GM19397 (cell line): ENCODE results near the gene BBIP1.

Source experiments
- ATAC-seq: cut with Tn5 transposase; IDR thresholded peaks from one replicate; pipeline ENCODE4 v1.9.1; 2021; ENCODE audit warnings: mild to moderate bottlenecking, moderate library complexity; ENCODE audit not compliant: unreplicated experiment

BBIP1 gene

GRCh38 chr10:110863956-110864355 lies 55.0 kb downstream of the BBIP1 start:
- no peak for ATAC-seq

GRCh38 chr10:110863361-110863760 lies 55.6 kb downstream of the BBIP1 start:
- no peak for ATAC-seq

GRCh38 chr10:110862961-110863360 lies 56.0 kb downstream of the BBIP1 start:
- no peak for ATAC-seq

- ATAC-seq = no peak
Measured at GRCh38 chr10:110861930-110862649, 56.9 kb downstream of the BBIP1 start.

- ATAC-seq = no peak
Measured at GRCh38 chr10:110861476-110861875, 57.5 kb downstream of the BBIP1 start.

- ATAC-seq = peak; percentile 59
Measured at GRCh38 chr10:110860576-110861241, 58.3 kb downstream of the BBIP1 start.

GRCh38 chr10:110859973-110860376 lies 59.0 kb downstream of the BBIP1 start:
- no peak for ATAC-seq

GRCh38 chr10:110859206-110859972 lies 59.6 kb downstream of the BBIP1 start:
- no peak for ATAC-seq

- no peak for ATAC-seq
Measured at GRCh38 chr10:110858297-110858934, 60.6 kb downstream of the BBIP1 start.

GRCh38 chr10:110857265-110858171 lies 61.5 kb downstream of the BBIP1 start:
- ATAC-seq = no peak

GRCh38 chr10:110853921-110854605 lies 64.9 kb downstream of the BBIP1 start:
- no peak for ATAC-seq

GRCh38 chr10:110852947-110853346 lies 66.0 kb downstream of the BBIP1 start:
- ATAC-seq = no peak

GRCh38 chr10:110852255-110852896 lies 66.6 kb downstream of the BBIP1 start:
- no peak for ATAC-seq

GRCh38 chr10:110851020-110851612 lies 67.9 kb downstream of the BBIP1 start:
- no peak for ATAC-seq

- ATAC-seq = no peak
Measured at GRCh38 chr10:110850099-110850498, 68.9 kb downstream of the BBIP1 start.
